Esophagus (tissue), 2 donors: ENCODE data around the gene NLGN2. TPM values are rescaled to one million over a fixed set of nuclear protein-coding genes. Genes with fewer than 3 reads are reported as not detected.

Source experiments
- H3K27ac ChIP-seq, 2 donors: one replicate each; pipeline ENCODE4 v1.5.1; 2013; ENCODE audit warnings: low read depth in 2 of 2, mild to moderate bottlenecking in 2 of 2, inconsistent platforms in 1 of 2, low read length in 1 of 2, moderate library complexity in 1 of 2
- H3K27me3 ChIP-seq, 2 donors: one replicate each; pipeline ENCODE4 v1.6.1; 2013; ENCODE audit warnings: low read length in 2 of 2, control low read depth in 1 of 2, mild to moderate bottlenecking in 1 of 2; ENCODE audit not compliant: insufficient read depth in 2 of 2, control insufficient read depth in 1 of 2
- H3K36me3 ChIP-seq, 2 donors: one replicate each; pipeline ENCODE4 v1.6.1; 2013; ENCODE audit warnings: low read length in 1 of 2; ENCODE audit not compliant: control insufficient read depth in 2 of 2, insufficient read depth in 2 of 2
- H3K4me1 ChIP-seq, 2 donors: one replicate each; pipeline ENCODE4 v1.6.1; 2013; ENCODE audit warnings: low read length in 1 of 2; ENCODE audit not compliant: control insufficient read depth in 2 of 2, insufficient read depth in 2 of 2
- H3K4me3 ChIP-seq, 2 donors: one replicate each; pipeline ENCODE4 v1.5.1; 2013; ENCODE audit warnings: low read length in 2 of 2, mild to moderate bottlenecking in 2 of 2, low read depth in 1 of 2, moderate library complexity in 1 of 2
- H3K9me3 ChIP-seq, 2 donors: one replicate each; pipeline ENCODE4 v1.6.1; 2013; ENCODE audit warnings: mild to moderate bottlenecking in 2 of 2, low read depth in 1 of 2, low read length in 1 of 2, moderate library complexity in 1 of 2; ENCODE audit not compliant: control insufficient read depth in 2 of 2, insufficient read depth in 1 of 2
- WGBS, 2 donors: extraction: QIAGEN DNeasy Blood & Tissue Kit; methylation state at CpG; one replicate each; pipeline ENCODE4 v1.1.7; 2013; 5-methylcytosine and 5-hydroxymethylcytosine counted together
- polyA plus RNA-seq, 2 donors: library from polyadenylated mRNA; stranded (reverse); fragments of 200-250 nt; gene quantifications; one replicate each; pipeline ENCODE4 v1.2.3, GENCODE V29; 2013
- donor health status: healthy with polysubstance abuse.
- donor health status: Bipolar disorder and iron deficiency.

Gene NLGN2
- polyA plus RNA-seq, 2 donors: 4.2 to 5.5 TPM

- 94 to 95% methylated on average over 16 of the region's 16 CpGs for WGBS, 2 donors
- no peaks in the 10 kb centered on the region for H3K36me3 ChIP-seq
- no peaks in the 10 kb centered on the region for H3K9me3 ChIP-seq
- H3K27me3 ChIP-seq: no peaks in the 10 kb centered on the region
- H3K4me1 ChIP-seq: no peaks in the 10 kb centered on the region
- no peak overlapping the region for H3K27ac ChIP-seq
- no peak overlapping the region for H3K4me3 ChIP-seq
Measured at GRCh38 chr17:7421186-7421585, 13.5 kb downstream of the NLGN2 start.

GRCh38 chr17:7423679-7424078 is 16.0 kb downstream of the NLGN2 start:
- Histone ChIP-seq H3K27ac (no peak overlapping the region), H3K36me3 (no peaks in the 10 kb centered on the region), H3K4me1 (no peaks in the 10 kb centered on the region), H3K4me3 (no peak overlapping the region), H3K9me3 (no peaks in the 10 kb centered on the region), H3K27me3 (no peaks in the 10 kb centered on the region)
- WGBS, 2 donors: 64 to 68% methylated on average over 4 of the region's 4 CpGs

GRCh38 chr17:7425316-7425715 is 17.7 kb downstream of the NLGN2 start, which contains the start of gene SPEM2:
SPEM2 (plus strand) TSS chr17:7425616; CDS start chr17:7425689, 73 bp downstream.
- Histone ChIP-seq H3K27ac (no peak within 1 kb of the TSS), H3K36me3 (no peaks in the 10 kb centered on the region), H3K27me3 (no peaks in the 10 kb centered on the region), H3K4me3 (no peak within 1 kb of the TSS), H3K9me3 (no peaks in the 10 kb centered on the region), H3K4me1 (no peaks in the 10 kb centered on the region)
- 81 to 86% methylated on average over 7 of the region's 7 CpGs for WGBS, 2 donors

GRCh38 chr17:7425756-7426155 is 18.1 kb downstream of the NLGN2 start:
- no peak overlapping the region for H3K4me3 ChIP-seq
- H3K36me3 ChIP-seq: no peaks in the 10 kb centered on the region
- 82 to 85% methylated on average over 8 of the region's 8 CpGs for WGBS, 2 donors
- no peak overlapping the region for H3K27ac ChIP-seq
- no peaks in the 10 kb centered on the region for H3K4me1 ChIP-seq
- H3K9me3 ChIP-seq: no peaks in the 10 kb centered on the region
- H3K27me3 ChIP-seq: no peaks in the 10 kb centered on the region

- Histone ChIP-seq H3K27ac (no peak overlapping the region), H3K4me1 (no peaks in the 10 kb centered on the region), H3K9me3 (no peaks in the 10 kb centered on the region), H3K4me3 (no peak overlapping the region), H3K36me3 (no peaks in the 10 kb centered on the region), H3K27me3 (no peaks in the 10 kb centered on the region)
- 92 to 93% methylated on average over 33 of the region's 33 CpGs for WGBS, 2 donors
Measured at GRCh38 chr17:7426203-7426863, 18.7 kb downstream of the NLGN2 start.

GRCh38 chr17:7426896-7427489 is 19.3 kb downstream of the NLGN2 start:
- H3K27me3 ChIP-seq: no peaks in the 10 kb centered on the region
- no peak overlapping the region for H3K4me3 ChIP-seq
- no peaks in the 10 kb centered on the region for H3K9me3 ChIP-seq
- 91 to 92% methylated on average over 29 of the region's 29 CpGs for WGBS, 2 donors
- H3K4me1 ChIP-seq: no peaks in the 10 kb centered on the region
- no peaks in the 10 kb centered on the region for H3K36me3 ChIP-seq
- no peak overlapping the region for H3K27ac ChIP-seq

- no peak overlapping the region for H3K27ac ChIP-seq
- 90 to 97% methylated on average over 7 of the region's 7 CpGs for WGBS, 2 donors
Measured at GRCh38 chr17:7427549-7427948, 19.9 kb downstream of the NLGN2 start.

GRCh38 chr17:7428557-7428956 is 20.9 kb downstream of the NLGN2 start, which contains the start of gene SPEM3:
SPEM3 (plus strand) TSS chr17:7428857; CDS start chr17:7428903, 46 bp downstream.
- Histone ChIP-seq H3K4me1 (no peaks in the 10 kb centered on the region), H3K4me3 (no peak within 1 kb of the TSS), H3K27me3 (no peaks in the 10 kb centered on the region), H3K36me3 (no peaks in the 10 kb centered on the region), H3K9me3 (no peaks in the 10 kb centered on the region), H3K27ac (no peak within 1 kb of the TSS)
- WGBS, 2 donors: 65 to 69% methylated on average over 5 of the region's 5 CpGs

More at GRCh38 chr17:7427549-7427948, 19.9 kb downstream of the NLGN2 start:
- Histone ChIP-seq H3K4me3 (no peak overlapping the region), H3K4me1 (no peaks in the 10 kb centered on the region), H3K36me3 (no peaks in the 10 kb centered on the region), H3K27me3 (no peaks in the 10 kb centered on the region), H3K9me3 (no peaks in the 10 kb centered on the region)

- no peaks in the 10 kb centered on the region for H3K36me3 ChIP-seq
- no peak overlapping the region for H3K4me3 ChIP-seq
- WGBS, 2 donors: 87 to 88% methylated on average over 10 of the region's 10 CpGs
- no peak overlapping the region for H3K27ac ChIP-seq
- no peaks in the 10 kb centered on the region for H3K4me1 ChIP-seq
- no peaks in the 10 kb centered on the region for H3K9me3 ChIP-seq
- no peaks in the 10 kb centered on the region for H3K27me3 ChIP-seq
Measured at GRCh38 chr17:7429722-7430121, 22.1 kb downstream of the NLGN2 start.

GRCh38 chr17:7431231-7431630 is 23.6 kb downstream of the NLGN2 start:
- 83 to 90% methylated on average over 1 of the region's 1 CpG for WGBS, 2 donors
- no peak overlapping the region for H3K4me3 ChIP-seq
- no peaks in the 10 kb centered on the region for H3K36me3 ChIP-seq
- no peaks in the 10 kb centered on the region for H3K4me1 ChIP-seq
- no peak overlapping the region for H3K27ac ChIP-seq
- no peaks in the 10 kb centered on the region for H3K9me3 ChIP-seq
- H3K27me3 ChIP-seq: no peaks in the 10 kb centered on the region
